GM18951 (cell line): ENCODE data around the gene PRDM13.

Source experiments
- POLR2A ChIP-seq: IDR thresholded peaks from 4 replicates; pipeline ENCODE4 v1.6.1; 2011; ENCODE audit warnings: mild to moderate bottlenecking; ENCODE audit not compliant: insufficient read length, insufficient read depth; ENCODE audit errors: extremely low read depth
- in situ Hi-C: fragments of 300-500 bp; cut with MboI; formaldehyde crosslinking; loops from one replicate; pipeline ENCODE4 v1.12.0; 2022; ENCODE audit warnings: low sequenced_read_pairs, mixed read lengths, inconsistent platforms; ENCODE audit not compliant: unreplicated experiment

PRDM13 gene

GRCh38 chr6:99589907-99590493 is 16.6 kb upstream of the PRDM13 start:
- no peak for TF ChIP-seq POLR2A
- in situ Hi-C loops = loop anchor here (10.0 to 25.0 kb wide), 2 partner anchors 155 to 872 kb away; partner anchors contain the start of gene SIM1

- in situ Hi-C loops = loop anchor here (25.0 kb wide), 1 partner anchor 871 kb away; the partner anchor contains the start of gene SIM1
- no peak for TF ChIP-seq POLR2A
Measured at GRCh38 chr6:99590728-99591672, 15.6 kb upstream of the PRDM13 start.

GRCh38 chr6:99591673-99592364 is 14.8 kb upstream of the PRDM13 start:
- TF ChIP-seq POLR2A = no peak
- in situ Hi-C loops = loop anchor here (25.0 kb wide), 1 partner anchor 870 kb away; the partner anchor contains the start of gene SIM1

- no peak for TF ChIP-seq POLR2A
- in situ Hi-C loops = loop anchor here (25.0 kb wide), 1 partner anchor 869 kb away; the partner anchor contains the start of gene SIM1
Measured at GRCh38 chr6:99592900-99593299, 13.7 kb upstream of the PRDM13 start.

GRCh38 chr6:99594696-99595095 is 11.9 kb upstream of the PRDM13 start:
- in situ Hi-C loops = loop anchor here (25.0 kb wide), 1 partner anchor 868 kb away; the partner anchor contains the start of gene SIM1

- in situ Hi-C loops = no loop called here
- no peak for TF ChIP-seq POLR2A
Measured at GRCh38 chr6:99602520-99603420, 3.9 kb upstream of the PRDM13 start.

GRCh38 chr6:99603421-99604165 is 3.0 kb upstream of the PRDM13 start:
- in situ Hi-C loops = no loop called here
- no peak for TF ChIP-seq POLR2A

- no peak for TF ChIP-seq POLR2A
- in situ Hi-C loops = no loop called here
Measured at GRCh38 chr6:99604166-99605073, 2.2 kb upstream of the PRDM13 start.

GRCh38 chr6:99605074-99605734 is 1.4 kb upstream of the PRDM13 start:
- no peak for TF ChIP-seq POLR2A
- in situ Hi-C loops = no loop called here

GRCh38 chr6:99605911-99606655 is 550 bp upstream of the PRDM13 start:
- no peak for TF ChIP-seq POLR2A

More at GRCh38 chr6:99605911-99606655, 550 bp upstream of the PRDM13 start:
- in situ Hi-C loops = no loop called here
